Fibroblast of villous mesenchyme (primary cell): ENCODE data around the gene SUSD6. TPM values are rescaled to one million over a fixed set of nuclear protein-coding genes. Genes with fewer than 3 reads are reported as not detected.

Experiments
- DNase-seq: peaks from one replicate; pipeline ENCODE4 v3.0.0-alpha.2; 2010; ENCODE audit warnings: low read depth
- H3K4me3 ChIP-seq: 2 replicates; pipeline ENCODE4 v1.5.1; 2011; ENCODE audit warnings: low read depth, mild to moderate bottlenecking, low read length
- total RNA-seq: library from RNA; depleted of rRNA; stranded (reverse); fragments of >200 nt; gene quantifications from 2 replicates; pipeline ENCODE4 v1.2.3, GENCODE V29; 2012
- TF ChIP-seq, protein P1 (sequence below): IDR thresholded peaks from 2 replicates; pipeline ENCODE4 v1.5.1; 2012; ENCODE audit warnings: low read depth, mild to moderate bottlenecking, low read length; ENCODE audit not compliant: insufficient read depth

The SUSD6 gene
- total RNA-seq, 1 donor = 12.5 TPM

- H3K4me3 ChIP-seq = no peak overlapping the region
- DNase-seq = no peak
- TF ChIP-seq, protein P1, sequence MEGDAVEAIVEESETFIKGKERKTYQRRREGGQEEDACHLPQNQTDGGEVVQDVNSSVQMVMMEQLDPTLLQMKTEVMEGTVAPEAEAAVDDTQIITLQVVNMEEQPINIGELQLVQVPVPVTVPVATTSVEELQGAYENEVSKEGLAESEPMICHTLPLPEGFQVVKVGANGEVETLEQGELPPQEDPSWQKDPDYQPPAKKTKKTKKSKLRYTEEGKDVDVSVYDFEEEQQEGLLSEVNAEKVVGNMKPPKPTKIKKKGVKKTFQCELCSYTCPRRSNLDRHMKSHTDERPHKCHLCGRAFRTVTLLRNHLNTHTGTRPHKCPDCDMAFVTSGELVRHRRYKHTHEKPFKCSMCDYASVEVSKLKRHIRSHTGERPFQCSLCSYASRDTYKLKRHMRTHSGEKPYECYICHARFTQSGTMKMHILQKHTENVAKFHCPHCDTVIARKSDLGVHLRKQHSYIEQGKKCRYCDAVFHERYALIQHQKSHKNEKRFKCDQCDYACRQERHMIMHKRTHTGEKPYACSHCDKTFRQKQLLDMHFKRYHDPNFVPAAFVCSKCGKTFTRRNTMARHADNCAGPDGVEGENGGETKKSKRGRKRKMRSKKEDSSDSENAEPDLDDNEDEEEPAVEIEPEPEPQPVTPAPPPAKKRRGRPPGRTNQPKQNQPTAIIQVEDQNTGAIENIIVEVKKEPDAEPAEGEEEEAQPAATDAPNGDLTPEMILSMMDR = no peak
Measured at GRCh38 chr14:69675245-69675583, 63.8 kb downstream of the SUSD6 start.

DNA sequence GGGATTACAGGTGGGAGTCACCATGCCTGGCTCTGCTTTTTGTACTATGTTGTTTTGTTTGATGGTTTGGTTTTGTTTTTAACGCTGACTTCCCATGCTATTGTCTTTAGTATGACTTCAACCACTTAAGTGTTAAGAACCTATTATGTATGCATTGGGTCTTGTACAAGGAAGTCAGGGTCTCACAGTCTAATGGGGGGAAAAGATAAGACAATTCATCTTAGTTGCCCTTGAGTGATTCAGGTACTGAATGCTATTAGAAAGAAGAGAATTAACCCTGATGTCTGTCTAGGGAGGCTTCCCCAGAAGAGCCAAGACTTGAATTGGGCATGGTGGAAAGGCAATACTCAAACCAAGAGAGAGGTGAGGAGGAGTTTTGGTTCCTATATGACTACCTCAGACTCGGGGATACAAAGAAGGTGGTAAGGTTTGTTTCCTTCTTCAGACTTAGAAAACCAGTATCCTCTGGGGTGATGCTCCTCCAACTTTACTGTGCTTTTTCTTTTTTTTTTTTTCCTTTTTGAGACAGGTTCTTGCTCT lies 64.6 kb downstream of the SUSD6 start:
- no peak for DNase-seq
- TF ChIP-seq, protein P1 = no peak
- no peak overlapping the region for H3K4me3 ChIP-seq

- DNase-seq = no peak
- H3K4me3 ChIP-seq = no peak overlapping the region
- TF ChIP-seq, protein P1 = no peak
Measured at GRCh38 chr14:69676723-69677122, 65.3 kb downstream of the SUSD6 start.

DNA sequence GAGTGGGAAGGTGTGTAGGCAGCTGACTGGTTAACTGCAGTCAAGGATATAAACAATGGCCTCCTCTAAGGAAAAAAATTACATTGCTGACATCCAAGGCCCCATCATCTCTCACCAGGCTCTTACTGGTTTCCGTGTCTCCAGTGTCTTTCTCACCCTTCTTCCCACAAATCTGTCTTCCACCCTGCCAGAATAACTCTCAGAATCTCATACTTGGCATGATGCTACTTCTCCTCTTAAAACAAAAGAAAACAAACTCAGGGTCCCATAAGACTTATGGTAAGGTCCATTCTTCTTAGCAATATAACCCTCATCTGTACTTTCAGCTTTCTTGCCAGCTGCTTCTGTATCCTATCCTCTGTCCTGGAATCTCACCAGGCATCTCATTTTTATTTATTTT lies 68.9 kb downstream of the SUSD6 start:
- TF ChIP-seq, protein P1 = no peak
- DNase-seq = no peak
- no peak overlapping the region for H3K4me3 ChIP-seq

DNA sequence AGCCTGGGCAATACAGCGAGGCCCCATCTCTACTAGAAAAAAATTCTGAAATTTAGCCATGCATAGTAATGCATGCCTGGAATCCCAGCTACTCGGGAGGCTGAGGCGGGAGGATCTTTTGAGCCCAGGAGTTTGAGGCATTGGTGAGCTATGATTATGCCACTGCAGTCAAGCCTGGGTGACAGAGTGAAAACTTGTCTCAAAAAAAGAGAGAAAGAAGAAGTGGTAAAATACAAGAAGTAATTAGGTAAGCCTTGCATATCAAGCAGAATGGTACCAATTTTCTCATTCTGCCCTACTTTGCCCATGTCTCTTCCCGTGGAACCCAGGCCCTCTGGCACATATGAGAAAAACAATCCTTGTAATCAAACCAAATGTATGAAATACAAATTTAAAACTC lies 70.7 kb downstream of the SUSD6 start:
- DNase-seq = no peak
- TF ChIP-seq, protein P1 = no peak
- H3K4me3 ChIP-seq = no peak overlapping the region

DNA sequence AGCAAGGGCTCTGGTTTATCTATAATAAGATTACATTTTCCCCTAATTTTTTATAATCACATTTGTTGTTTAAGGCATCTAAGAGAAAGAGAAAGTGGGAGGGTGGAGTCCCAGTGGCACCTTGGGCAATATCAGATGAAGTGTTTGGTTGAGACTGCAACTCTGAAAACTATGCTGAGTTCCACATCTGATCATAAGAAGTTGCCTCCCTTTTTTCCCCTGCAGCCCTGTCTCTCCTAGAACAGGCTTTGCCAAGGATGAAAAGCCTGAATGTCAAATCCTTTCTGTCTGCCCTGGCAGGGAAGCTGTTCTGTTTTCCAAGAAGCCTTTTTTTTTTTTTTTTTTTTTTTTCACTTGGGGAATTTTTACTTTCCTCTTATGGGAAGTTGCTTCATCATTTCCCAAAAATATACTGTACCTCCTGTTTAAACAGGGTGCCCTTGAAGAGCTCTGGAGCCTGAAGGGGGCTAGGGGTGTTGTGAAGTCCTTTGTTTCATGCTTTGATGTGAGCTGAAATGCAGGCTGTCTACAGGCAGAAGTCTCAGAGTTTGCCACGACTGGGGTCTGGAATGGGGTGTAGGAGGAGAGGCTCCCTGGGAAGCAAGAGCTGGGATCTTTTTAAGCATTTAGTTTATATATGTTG lies 71.3 kb downstream of the SUSD6 start:
- TF ChIP-seq, protein P1 = no peak
- DNase-seq = no peak
- no peak overlapping the region for H3K4me3 ChIP-seq

DNA sequence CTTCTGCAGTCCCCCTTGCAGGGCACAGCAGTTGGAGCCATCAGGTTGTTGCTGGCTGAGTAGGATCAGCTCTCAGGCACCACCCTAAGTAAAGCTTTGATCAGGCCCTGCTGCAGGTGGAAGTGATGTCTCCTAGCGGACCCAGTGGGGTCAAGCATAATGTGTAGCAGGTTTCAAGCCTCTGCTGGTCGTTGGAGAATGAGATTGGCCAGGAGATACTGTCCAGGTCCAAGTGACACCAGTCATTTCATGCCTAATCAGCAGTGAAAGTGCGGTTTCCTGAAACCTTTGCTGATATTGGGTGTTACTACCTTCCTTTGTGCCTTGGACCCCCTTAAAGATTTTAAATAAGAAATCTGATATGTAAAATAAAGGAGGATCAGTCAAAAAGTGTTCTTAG lies 72.6 kb downstream of the SUSD6 start:
- H3K4me3 ChIP-seq = no peak overlapping the region
- no peak for DNase-seq
- TF ChIP-seq, protein P1 = no peak
